GM12873 (cell line): ENCODE results near the gene GLI3.
A peak's percentile ranks its signal among the peaks of the same experiment; 100 is the strongest.

Experiments
- TF ChIP-seq, protein P1 (sequence below): IDR thresholded peaks from 2 replicates; pipeline ENCODE4 v1.5.1; 2012; ENCODE audit warnings: low read depth, mild to moderate bottlenecking, moderate library complexity, low read length, control low read depth; ENCODE audit not compliant: insufficient read depth; ENCODE audit errors: missing control alignments

GLI3 gene

DNA sequence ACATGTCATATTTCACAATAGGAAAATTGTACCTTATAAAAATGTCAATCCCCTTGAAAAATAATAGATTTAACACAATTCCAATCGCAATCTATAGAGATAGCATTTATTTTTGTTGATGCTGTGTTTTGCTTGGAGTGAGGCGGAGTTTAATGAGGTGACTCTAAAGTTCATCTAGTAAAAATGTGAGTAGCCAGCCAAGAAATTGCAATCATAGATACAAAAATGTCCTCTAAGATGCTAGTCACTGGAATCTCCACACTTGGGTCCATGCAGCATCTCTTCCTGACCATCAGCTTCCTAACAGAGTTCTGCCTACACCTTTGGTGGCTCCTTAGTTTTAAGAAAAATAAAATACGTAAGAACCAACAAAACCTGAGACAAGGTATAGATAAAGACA, 44.9 kb downstream of the GLI3 start:
- TF ChIP-seq, protein P1, sequence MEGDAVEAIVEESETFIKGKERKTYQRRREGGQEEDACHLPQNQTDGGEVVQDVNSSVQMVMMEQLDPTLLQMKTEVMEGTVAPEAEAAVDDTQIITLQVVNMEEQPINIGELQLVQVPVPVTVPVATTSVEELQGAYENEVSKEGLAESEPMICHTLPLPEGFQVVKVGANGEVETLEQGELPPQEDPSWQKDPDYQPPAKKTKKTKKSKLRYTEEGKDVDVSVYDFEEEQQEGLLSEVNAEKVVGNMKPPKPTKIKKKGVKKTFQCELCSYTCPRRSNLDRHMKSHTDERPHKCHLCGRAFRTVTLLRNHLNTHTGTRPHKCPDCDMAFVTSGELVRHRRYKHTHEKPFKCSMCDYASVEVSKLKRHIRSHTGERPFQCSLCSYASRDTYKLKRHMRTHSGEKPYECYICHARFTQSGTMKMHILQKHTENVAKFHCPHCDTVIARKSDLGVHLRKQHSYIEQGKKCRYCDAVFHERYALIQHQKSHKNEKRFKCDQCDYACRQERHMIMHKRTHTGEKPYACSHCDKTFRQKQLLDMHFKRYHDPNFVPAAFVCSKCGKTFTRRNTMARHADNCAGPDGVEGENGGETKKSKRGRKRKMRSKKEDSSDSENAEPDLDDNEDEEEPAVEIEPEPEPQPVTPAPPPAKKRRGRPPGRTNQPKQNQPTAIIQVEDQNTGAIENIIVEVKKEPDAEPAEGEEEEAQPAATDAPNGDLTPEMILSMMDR, result no peak

DNA sequence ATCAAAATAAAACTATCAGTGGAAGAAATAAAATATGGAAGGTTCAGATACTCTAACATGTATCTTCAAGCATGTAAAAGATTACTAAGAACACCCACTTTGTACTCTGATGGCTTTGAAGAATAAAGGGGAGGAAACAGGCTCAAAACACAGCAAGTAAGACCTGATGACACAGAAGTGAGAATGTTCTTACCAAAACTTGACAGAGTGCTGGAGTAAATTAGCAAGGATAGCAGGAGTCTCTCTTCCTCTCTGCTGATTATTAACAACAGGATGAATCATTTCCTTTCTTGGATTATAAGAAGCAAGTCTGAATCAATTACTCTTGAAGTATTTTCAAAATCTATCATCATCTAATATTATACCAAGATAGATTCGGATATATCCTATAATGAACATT, 47.5 kb downstream of the GLI3 start:
- TF ChIP-seq, protein P1, result no peak

DNA sequence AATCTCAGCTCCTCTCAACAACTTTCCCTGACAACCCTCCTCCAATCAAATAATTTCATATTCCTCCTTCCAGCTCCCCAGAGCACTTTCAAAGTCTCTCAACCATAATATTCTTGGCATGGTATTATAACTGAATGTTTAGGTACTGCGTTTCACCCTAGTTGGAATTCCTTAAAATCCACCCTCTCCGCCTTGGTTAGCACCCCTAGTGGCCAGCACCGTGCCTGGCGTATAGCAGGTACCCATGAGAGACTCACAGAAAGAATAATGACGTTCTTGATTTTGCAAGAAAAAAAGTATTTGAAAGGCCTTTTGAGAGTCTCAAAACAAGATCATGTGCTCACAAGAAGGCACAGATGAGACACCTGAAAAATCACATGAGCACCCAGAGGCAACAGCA, 50.9 kb downstream of the GLI3 start:
- TF ChIP-seq, protein P1, result peak; percentile 59

DNA sequence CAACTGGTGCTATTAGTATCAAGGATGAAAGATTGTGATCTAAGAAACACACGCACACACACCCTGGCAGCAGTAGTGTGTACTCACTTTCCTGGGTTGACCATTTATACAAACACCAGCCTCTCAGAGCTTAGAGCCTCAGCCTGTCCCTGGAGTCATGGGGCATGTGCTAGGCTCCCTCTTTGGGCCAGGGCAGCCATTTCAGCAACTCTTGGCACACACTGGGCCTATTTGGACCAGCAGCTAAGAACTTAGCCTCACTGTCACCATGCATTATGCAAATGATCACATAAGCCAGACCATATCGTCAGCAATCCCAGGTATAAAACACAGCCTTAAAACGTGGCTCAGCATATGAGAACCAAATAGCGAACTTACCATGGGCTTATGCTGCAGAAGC, 51.3 kb downstream of the GLI3 start:
- TF ChIP-seq, protein P1, result no peak

DNA sequence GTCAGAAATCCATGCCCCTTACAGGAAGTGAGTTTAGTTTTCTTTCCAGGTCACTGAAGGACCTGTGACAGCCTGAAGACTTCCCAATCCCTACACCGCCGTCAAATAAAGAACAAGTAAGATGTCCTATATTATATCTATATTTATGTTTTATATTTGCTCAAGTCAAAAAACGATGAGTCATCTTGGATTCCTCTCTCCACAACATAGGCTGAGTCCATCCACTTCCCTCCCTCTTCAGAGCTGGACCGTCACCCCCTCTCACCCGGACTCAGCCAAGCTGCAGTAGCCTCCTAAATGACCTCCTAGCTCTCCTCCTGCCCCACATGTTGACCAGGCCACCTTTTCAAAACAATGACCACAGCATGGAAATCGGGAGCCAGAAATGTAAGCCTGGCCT, 53.5 kb downstream of the GLI3 start:
- TF ChIP-seq, protein P1, result no peak

DNA sequence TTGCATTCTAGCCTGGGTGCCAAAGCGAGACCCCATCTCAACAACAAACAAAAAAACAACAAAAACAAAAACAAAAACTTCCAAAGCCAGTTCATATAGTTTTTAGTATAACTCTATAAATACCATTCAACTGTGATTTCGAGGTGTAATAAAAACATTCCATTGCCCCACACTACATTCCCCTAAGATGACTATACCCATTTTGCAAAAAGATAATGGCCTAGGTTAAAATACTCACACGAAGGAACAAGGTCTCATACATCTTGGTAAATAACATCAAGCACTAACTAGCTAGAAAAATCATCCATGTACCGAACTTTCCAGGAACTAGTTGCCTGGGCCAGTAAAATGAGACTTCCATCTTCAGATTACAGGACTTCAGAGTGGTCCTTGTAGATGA, 55.4 kb downstream of the GLI3 start:
- TF ChIP-seq, protein P1, result no peak

DNA sequence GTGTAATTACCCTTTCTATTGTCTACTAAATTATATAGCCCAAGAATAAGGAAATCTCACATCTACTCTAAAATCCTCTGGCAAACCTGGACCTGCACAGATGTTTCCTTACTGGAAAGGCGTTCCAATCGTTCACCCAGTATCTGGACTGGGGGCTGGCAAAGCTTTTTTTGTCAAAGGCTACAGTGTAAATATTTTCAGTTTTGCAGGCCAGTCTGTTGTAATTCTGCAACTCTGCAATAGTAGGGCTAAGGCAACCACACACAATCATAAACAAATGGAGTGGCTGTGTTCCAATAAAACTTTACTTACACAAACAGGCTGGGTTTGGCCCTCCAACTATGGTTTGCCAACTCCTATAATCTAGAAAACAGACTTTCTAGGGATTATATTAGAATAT, 56.2 kb downstream of the GLI3 start:
- TF ChIP-seq, protein P1, result no peak

DNA sequence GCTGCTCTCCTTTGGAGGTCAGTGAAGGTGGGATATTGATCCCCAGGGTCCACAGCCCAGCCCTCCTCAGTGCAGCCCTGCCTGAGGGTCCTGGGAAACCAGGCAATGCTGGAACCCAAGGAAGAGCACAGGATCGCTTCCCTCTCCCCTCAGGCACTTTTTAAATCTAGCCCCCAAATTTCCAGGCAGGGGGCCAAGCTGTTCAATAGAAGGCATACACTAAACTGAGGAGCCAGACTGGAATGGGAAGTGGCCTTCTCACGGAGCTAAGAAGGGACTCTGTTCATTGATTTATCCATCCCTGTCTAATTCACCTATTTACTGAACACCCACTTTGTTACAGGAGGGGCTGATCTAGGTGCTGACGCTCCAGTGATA, 60.3 kb downstream of the GLI3 start:
- TF ChIP-seq, protein P1, result no peak
